AG09319 (cell line): Measurements from ENCODE around the gene PRPF31.
"Not testable (repeated sequence)": the region's sequence is repeated elsewhere in the genome, so short reads cannot be mapped to it uniquely, and the experiment has no call there.

Experiments used
- DNase-seq: peaks from one replicate; pipeline ENCODE4 v3.0.0-alpha.2; 2010; ENCODE audit warnings: low read depth; ENCODE audit errors: extremely low read depth
- TF ChIP-seq, protein P1 (sequence below): IDR thresholded peaks from 2 replicates; pipeline ENCODE4 v1.5.1; 2011; ENCODE audit warnings: low read depth, mild to moderate bottlenecking, inconsistent platforms, low read length, moderate library complexity

PRPF31 gene

DNA sequence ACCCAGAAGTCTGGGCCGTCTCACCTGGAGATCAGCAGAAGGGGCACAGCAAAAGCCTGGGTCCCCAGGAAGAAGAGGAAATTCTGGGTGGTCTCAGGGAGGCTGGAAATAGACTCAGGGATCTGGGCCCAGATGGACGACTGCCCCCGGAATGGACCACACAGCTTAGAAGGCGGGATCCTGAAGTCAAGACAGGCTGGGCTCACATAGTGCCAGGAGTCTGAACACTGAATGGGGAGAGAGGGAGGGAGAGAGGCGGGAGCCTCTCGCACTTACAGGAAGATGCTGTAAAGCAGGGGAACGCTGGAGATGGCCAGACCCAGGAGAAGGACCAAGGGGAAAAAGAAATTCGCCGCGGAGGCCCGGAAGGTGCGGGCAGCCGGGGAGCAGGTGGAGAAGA lies 45.3 kb downstream of the PRPF31 start:
- no peak for DNase-seq
- TF ChIP-seq, protein P1, sequence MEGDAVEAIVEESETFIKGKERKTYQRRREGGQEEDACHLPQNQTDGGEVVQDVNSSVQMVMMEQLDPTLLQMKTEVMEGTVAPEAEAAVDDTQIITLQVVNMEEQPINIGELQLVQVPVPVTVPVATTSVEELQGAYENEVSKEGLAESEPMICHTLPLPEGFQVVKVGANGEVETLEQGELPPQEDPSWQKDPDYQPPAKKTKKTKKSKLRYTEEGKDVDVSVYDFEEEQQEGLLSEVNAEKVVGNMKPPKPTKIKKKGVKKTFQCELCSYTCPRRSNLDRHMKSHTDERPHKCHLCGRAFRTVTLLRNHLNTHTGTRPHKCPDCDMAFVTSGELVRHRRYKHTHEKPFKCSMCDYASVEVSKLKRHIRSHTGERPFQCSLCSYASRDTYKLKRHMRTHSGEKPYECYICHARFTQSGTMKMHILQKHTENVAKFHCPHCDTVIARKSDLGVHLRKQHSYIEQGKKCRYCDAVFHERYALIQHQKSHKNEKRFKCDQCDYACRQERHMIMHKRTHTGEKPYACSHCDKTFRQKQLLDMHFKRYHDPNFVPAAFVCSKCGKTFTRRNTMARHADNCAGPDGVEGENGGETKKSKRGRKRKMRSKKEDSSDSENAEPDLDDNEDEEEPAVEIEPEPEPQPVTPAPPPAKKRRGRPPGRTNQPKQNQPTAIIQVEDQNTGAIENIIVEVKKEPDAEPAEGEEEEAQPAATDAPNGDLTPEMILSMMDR: no peak

DNA sequence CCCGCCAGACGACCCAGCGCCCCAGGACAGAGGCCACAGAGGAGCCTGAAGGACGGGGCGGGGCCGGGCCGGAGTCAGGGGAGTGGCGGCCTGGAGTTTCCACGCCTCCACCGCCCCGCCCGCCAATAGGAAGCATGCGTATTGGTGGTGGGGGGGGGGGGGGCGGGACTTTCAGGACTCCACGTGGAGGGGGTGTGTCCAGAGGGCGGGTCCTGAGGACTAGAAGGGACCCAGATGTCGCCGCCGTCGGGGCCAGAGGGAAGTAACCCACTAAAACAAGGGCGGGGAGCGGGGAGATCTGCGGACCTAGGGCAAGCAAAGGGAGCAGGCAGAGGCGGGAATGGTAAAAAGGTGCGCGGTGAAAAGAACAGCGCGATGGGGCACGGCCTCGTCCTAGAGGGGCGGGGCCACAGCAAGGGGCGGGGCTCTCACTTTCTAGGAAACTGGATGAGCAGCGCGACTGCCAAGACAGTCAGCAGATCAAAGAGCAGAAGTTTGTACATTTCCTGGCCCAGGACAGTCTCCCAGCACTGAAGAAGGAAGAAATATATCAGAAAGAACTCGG lies 46.8 kb downstream of the PRPF31 start:
- TF ChIP-seq, protein P1: no peak
- DNase-seq: no peak

DNA sequence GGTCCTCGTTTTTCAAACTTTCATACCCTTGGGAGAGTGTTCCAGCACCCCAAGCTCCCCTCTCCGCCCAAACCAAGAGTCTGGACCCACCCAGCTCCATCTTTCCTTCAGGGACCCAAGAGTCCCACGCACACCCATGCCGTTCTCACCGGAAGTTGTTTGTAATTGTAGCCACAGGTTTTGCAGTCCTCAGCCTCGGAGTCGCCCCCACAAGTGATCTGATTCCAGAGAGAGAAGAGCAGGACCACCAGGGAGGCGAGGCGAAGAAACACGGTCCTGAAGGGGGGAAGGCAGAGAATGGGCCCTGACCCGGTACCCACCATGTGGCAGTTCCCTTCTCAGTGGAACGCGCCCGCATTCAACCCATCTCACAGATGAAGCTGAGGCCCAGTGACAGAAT lies 47.3 kb downstream of the PRPF31 start:
- TF ChIP-seq, protein P1: no peak
- DNase-seq: no peak

DNA sequence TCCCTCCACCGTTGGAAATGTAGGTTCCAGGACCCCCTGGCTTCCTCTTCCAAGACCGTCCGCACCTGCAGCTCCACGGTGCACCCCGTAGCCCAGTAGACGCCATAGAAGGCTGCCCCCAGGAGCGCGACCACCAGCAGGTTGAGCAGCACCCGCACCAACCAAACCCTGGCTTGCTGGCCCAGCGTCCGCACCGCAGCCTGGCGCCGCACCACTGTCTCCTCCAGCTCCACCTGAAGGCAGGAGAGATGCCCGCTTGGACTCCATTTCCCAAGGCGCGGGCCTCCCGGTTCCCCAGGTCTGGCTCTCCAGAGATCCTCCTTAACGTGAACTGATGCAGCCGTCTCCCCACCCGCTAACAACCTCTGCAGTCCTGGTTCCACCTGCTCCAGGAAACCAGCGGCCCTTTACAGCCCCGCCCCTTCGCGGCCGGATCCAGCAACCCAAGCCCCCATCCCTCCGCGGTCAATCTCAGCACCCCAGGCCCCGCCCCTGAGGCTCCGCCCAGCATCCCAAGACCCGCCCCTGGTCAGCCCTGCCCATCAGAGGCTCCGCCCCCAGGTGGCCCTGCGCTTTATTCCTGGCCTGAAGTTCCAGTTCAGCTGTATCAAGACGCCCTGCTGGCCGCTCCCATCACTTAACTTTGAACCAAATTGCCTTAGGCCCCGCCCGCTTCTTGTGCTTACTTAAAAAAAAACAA lies 49.0 kb downstream of the PRPF31 start:
- no peak for DNase-seq
- TF ChIP-seq, protein P1: no peak

DNA sequence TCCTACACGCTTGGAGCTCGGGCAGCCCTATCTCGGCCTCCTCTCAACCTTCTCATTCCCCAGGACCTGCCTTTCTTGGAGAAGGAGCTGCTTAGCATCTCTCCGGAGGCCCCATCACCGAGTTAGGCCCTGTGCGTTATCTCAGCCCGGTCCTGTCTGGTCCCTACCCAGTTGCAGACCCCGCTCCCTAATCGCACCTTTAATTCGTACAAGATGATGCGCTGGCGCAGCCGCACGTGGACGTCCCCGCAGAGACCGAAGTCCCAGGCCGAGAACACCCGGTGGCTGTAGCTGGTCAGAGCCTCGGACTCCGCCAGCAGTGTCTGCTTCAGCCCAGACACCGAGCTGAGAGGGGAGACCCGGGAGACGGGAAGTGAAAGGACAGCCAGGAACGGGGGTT lies 49.7 kb downstream of the PRPF31 start:
- no peak for DNase-seq
- TF ChIP-seq, protein P1: no peak

DNA sequence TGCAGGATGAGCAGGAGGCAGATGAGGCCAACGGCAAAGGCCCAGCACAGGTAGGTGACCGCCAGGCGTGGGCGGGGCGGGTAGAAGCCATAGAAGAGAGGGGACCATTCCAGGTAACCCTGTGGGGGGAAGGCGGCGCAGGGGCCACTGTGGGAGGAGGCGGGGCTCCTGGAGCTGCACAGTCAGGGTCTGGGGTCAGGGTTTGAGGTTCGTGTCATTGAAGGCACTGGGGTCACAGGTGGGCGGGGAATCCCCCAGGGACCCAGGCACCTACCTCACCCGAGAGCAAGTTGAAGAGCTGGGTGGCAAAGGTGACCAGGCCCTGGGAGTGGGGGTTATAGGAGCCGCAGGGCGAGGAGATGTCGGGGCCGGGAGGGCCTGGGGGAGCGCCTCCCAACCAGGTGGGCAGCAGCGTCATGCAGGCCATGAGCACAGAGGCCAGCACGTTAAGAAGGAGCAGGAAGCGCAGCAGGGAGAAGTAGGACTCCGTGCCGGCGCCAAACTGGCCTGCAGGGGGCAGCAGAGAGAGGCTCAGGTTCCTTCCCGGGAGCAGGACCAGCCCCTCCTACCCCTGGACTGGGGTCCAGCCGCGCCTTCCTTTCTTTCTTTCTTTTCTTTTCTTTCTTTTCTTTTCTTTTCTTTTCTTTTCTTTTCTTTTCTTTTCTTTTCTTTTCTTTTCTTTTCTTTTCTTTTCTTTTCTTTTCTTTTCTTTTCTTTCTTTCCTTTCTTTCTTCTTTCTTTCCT lies 52.8 kb downstream of the PRPF31 start:
- peak; percentile 52 for DNase-seq
- TF ChIP-seq, protein P1: peak; percentile 89

DNA sequence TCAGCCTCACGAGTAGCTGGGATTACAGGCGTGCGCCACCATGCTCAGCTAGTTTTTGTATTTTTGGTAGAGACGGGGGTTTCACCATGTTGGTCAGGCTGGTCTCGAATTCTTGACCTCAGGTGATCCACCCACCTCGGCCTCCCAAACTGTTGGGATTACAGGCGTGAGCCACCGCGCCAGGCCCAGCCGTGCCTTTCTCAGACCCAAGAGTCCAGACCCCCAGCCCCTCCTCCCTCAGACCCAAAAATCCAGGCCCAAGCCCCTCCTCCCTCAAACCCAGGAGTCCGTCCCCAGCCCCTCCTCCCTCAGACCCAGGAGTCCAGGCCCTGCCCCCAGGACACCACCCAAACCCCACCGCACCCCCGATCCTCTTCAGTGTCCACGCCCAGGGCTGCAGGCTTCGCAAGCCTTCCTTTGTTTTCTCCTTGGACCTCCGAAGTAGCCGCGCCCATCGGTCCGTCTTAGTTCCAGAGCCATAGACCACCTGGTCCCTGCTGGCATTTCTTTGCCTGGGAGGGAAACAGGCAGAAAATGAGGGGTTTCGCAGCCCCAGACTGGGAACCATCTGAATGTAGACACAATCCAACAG lies 53.7 kb downstream of the PRPF31 start:
- TF ChIP-seq, protein P1: no peak
- no peak for DNase-seq

DNA sequence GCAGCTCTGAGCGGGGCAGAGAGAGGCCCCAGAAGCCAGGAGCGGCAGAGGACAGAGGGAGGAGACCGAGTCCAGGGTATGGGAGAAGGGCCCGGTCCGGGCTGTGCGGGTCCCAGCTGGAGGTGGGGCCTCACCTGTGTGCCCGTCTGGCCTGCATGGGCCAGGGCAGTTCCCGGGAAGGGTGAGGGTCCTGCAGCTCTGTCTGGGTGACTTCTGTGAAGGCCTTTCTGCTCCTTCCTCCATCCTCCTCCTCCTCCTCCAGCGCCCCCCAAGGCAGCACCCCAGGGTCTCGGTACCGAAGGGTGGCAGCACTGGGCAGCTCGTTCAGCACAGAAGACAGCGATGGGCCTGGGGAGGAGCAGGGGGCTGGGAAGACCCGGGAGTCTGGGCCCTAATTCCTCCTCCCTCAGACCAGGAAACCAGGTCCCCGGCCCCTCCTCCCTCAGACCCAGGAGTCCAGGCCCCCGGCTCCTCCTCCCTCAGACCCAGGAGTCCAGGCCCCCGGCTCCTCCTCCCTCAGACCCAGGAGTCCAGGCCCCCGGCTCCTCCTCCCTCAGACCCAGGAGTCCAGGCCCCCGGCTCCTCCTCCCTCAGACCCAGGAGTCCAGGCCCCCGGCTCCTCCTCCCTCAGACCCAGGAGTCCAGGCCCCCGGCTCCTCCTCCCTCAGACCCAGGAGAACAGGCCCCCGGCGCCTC lies 56.3 kb downstream of the PRPF31 start:
- DNase-seq: not testable (repeated sequence)
